ENCODE results near the gene SALL3. TPM values are rescaled to one million over a fixed set of nuclear protein-coding genes. Genes with fewer than 3 reads are reported as not detected.

SALL3 gene
- total RNA-seq, 1 donor from 2014 or later = 7.7 TPM

DNA sequence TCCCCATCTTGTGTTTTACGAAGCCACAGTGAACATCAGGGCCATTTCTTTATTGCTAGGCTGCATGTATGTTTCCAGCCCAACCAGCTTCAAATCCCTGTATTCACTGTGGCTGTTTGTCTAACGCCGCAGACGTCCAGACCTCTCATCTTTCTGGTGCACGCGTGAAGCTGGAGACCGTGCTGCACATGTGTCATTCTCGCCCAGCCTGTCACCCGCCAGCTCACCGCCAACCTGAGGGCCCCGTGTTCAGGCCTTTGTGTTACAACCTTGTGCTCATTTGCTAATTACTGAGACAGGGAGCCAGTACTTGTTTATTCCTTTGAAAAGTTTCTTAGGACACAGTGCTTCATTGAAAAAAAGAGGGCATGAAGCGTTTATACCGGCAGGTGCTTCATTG, 21.4 kb downstream of the SALL3 start:
- H3K9me3 ChIP-seq (ENCODE audit: insufficient read depth, low read depth, low read length) = no peaks in the 10 kb centered on the region
- H3K4me3 ChIP-seq (ENCODE audit: insufficient read depth, low read depth, low read length) = no peak overlapping the region
- H3K9ac ChIP-seq (ENCODE audit: low read length) = no peak overlapping the region
- no peak overlapping the region for H3K4me2 ChIP-seq (ENCODE audit: low read length)
- TF ChIP-seq, protein P1, sequence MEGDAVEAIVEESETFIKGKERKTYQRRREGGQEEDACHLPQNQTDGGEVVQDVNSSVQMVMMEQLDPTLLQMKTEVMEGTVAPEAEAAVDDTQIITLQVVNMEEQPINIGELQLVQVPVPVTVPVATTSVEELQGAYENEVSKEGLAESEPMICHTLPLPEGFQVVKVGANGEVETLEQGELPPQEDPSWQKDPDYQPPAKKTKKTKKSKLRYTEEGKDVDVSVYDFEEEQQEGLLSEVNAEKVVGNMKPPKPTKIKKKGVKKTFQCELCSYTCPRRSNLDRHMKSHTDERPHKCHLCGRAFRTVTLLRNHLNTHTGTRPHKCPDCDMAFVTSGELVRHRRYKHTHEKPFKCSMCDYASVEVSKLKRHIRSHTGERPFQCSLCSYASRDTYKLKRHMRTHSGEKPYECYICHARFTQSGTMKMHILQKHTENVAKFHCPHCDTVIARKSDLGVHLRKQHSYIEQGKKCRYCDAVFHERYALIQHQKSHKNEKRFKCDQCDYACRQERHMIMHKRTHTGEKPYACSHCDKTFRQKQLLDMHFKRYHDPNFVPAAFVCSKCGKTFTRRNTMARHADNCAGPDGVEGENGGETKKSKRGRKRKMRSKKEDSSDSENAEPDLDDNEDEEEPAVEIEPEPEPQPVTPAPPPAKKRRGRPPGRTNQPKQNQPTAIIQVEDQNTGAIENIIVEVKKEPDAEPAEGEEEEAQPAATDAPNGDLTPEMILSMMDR (IDR thresholded peaks at IDR 0.05; ENCODE audit: insufficient read depth, low read depth, low read length) = no peak
- no peak for TF ChIP-seq EZH2 (IDR thresholded peaks at IDR 0.05; ENCODE audit: insufficient read depth, low read length)
- H2AFZ ChIP-seq (ENCODE audit: low read depth, low read length) = no peak overlapping the region
- no peaks in the 10 kb centered on the region for H3K27me3 Mint-ChIP-seq (ENCODE audit: low read depth, unreplicated experiment)
- H3K4me1 Mint-ChIP-seq (ENCODE audit: low read depth, unreplicated experiment) = no peaks in the 10 kb centered on the region
- no peaks in the 10 kb centered on the region for H3K9me3 Mint-ChIP-seq (ENCODE audit: unreplicated experiment)
- no peak overlapping the region for H3K27ac ChIP-seq (ENCODE audit: low read depth, low read length)
- no peaks in the 10 kb centered on the region for H4K20me1 ChIP-seq (ENCODE audit: insufficient read depth, low read length)
- H3K4me3 Mint-ChIP-seq (ENCODE audit: unreplicated experiment) = no peak overlapping the region
- no peaks in the 10 kb centered on the region for H3K36me3 Mint-ChIP-seq (ENCODE audit: low read depth, unreplicated experiment)
- H3K4me1 ChIP-seq (ENCODE audit: insufficient read depth, low read length) = no peaks in the 10 kb centered on the region
- H3K79me2 ChIP-seq (ENCODE audit: insufficient read depth, low read length) = no peaks in the 10 kb centered on the region
- DNase-seq (ENCODE audit: low read depth) = no peak
- no peaks in the 10 kb centered on the region for H3K27me3 ChIP-seq (ENCODE audit: insufficient read depth, low read length)
- no peaks in the 10 kb centered on the region for H3K36me3 ChIP-seq (ENCODE audit: insufficient read depth, low read length)
- no peak overlapping the region for H3K27ac Mint-ChIP-seq (ENCODE audit: unreplicated experiment)
- no peak for FAIRE-seq

DNA sequence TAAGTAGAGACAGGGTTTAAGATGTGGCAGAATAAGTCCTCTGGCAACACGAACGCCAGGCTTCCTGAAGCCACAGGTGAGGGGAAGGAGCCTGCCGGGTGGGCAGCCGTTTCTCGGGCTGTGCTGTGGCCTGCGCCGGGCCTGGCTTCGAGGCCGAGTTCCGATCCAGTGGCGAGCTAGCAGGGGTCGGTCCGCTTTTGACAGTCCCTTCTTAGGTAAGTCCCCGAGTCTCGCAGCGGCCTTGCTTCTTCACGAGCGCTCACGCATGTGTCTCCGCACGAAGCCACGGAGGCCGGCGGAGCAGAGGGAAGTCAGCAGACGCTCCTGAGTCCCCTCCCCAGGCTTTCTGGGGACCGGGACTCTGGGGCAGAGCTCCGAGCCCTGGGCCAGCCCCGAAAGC, 26.0 kb downstream of the SALL3 start:
- no peaks in the 10 kb centered on the region for H3K36me3 ChIP-seq (ENCODE audit: insufficient read depth, low read length)
- Mint-ChIP-seq H3K27me3 (ENCODE audit: low read depth, unreplicated experiment) (no peaks in the 10 kb centered on the region), H3K9me3 (ENCODE audit: unreplicated experiment) (peaks cover 2% of the 10 kb centered on the region), H3K36me3 (ENCODE audit: low read depth, unreplicated experiment) (no peaks in the 10 kb centered on the region), H3K27ac (ENCODE audit: unreplicated experiment) (no peak overlapping the region), H3K4me1 (ENCODE audit: low read depth, unreplicated experiment) (no peaks in the 10 kb centered on the region), H3K4me3 (ENCODE audit: unreplicated experiment) (no peak overlapping the region)
- no peak overlapping the region for H3K4me2 ChIP-seq (ENCODE audit: low read length)
- FAIRE-seq (no peak), DNase-seq (ENCODE audit: low read depth) (no peak)
- H3K79me2 ChIP-seq (ENCODE audit: insufficient read depth, low read length) = no peaks in the 10 kb centered on the region
- no peaks in the 10 kb centered on the region for H3K9me3 ChIP-seq (ENCODE audit: insufficient read depth, low read depth, low read length)
- H4K20me1 ChIP-seq (ENCODE audit: insufficient read depth, low read length) = no peaks in the 10 kb centered on the region
- no peak for TF ChIP-seq EZH2 (IDR thresholded peaks at IDR 0.05; ENCODE audit: insufficient read depth, low read length)
- TF ChIP-seq, protein P1 (IDR thresholded peaks at IDR 0.05; ENCODE audit: insufficient read depth, low read depth, low read length) = no peak
- H3K9ac ChIP-seq (ENCODE audit: low read length) = no peak overlapping the region
- H2AFZ ChIP-seq (ENCODE audit: low read depth, low read length) = no peak overlapping the region
- no peaks in the 10 kb centered on the region for H3K27me3 ChIP-seq (ENCODE audit: insufficient read depth, low read length)
- no peak overlapping the region for H3K27ac ChIP-seq (ENCODE audit: low read depth, low read length)
- H3K4me1 ChIP-seq (ENCODE audit: insufficient read depth, low read length) = no peaks in the 10 kb centered on the region
- no peak overlapping the region for H3K4me3 ChIP-seq (ENCODE audit: insufficient read depth, low read depth, low read length)

DNA sequence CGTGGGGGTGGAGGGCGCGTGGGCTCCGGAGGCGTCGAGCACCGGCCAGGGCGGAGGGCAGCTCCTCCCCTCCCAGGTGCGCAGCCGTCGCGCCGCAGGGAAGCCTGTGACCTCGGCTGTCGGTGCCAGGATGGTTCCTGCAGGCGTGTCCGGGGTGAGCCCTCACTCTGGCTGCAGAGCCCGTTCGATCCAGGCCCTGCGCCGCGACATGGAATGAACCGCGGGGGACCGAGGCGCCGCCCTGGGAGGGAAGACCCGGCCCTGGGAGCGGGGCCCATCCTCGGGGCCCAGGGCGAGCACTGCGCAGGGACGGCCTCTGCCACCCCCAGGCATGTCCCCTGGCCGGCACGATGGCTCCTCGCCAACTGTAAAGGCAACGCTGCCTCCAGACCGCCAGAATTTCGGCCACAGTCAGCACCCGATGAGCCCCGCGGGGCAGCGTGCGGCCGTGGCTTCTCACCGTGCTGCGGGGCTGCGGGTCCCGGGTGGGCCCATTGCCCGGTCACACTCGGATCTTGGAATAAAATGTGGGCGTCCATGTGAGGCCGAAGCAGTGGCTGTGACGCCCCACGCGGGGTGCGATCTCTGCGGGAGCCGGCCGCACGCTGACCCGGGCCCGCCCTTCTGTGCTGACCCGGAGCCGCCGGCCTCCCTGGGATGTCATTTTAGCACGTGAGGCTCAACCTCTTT, 26.6 kb downstream of the SALL3 start:
- Mint-ChIP-seq H3K27me3 (ENCODE audit: low read depth, unreplicated experiment) (no peaks in the 10 kb centered on the region), H3K4me3 (ENCODE audit: unreplicated experiment) (no peak overlapping the region), H3K36me3 (ENCODE audit: low read depth, unreplicated experiment) (no peaks in the 10 kb centered on the region), H3K9me3 (ENCODE audit: unreplicated experiment) (peaks cover 2% of the 10 kb centered on the region), H3K4me1 (ENCODE audit: low read depth, unreplicated experiment) (no peaks in the 10 kb centered on the region), H3K27ac (ENCODE audit: unreplicated experiment) (no peak overlapping the region)
- no peak overlapping the region for H3K27ac ChIP-seq (ENCODE audit: low read depth, low read length)
- no peak overlapping the region for H3K4me3 ChIP-seq (ENCODE audit: insufficient read depth, low read depth, low read length)
- no peaks in the 10 kb centered on the region for H3K79me2 ChIP-seq (ENCODE audit: insufficient read depth, low read length)
- no peak overlapping the region for H3K9ac ChIP-seq (ENCODE audit: low read length)
- no peak overlapping the region for H2AFZ ChIP-seq (ENCODE audit: low read depth, low read length)
- TF ChIP-seq, protein P1 (IDR thresholded peaks at IDR 0.05; ENCODE audit: insufficient read depth, low read depth, low read length) = no peak
- TF ChIP-seq EZH2 (IDR thresholded peaks at IDR 0.05; ENCODE audit: insufficient read depth, low read length) = no peak
- DNase-seq (ENCODE audit: low read depth) (no peak), FAIRE-seq (no peak)
- H3K27me3 ChIP-seq (ENCODE audit: insufficient read depth, low read length) = no peaks in the 10 kb centered on the region
- no peaks in the 10 kb centered on the region for H4K20me1 ChIP-seq (ENCODE audit: insufficient read depth, low read length)
- H3K4me1 ChIP-seq (ENCODE audit: insufficient read depth, low read length) = no peaks in the 10 kb centered on the region
- no peaks in the 10 kb centered on the region for H3K36me3 ChIP-seq (ENCODE audit: insufficient read depth, low read length)
- no peak overlapping the region for H3K4me2 ChIP-seq (ENCODE audit: low read length)
- no peaks in the 10 kb centered on the region for H3K9me3 ChIP-seq (ENCODE audit: insufficient read depth, low read depth, low read length)

Measured in astrocyte (in vitro differentiated cells and primary cell).